H1 (cell line): Measurements from ENCODE around the gene FIG4. TPM values are rescaled to one million over a fixed set of nuclear protein-coding genes. Genes with fewer than 3 reads are reported as not detected.

ENCODE experiments used
- CHD7 ChIP-seq: fragments of 300-600 bp; sonication (generic); IDR thresholded peaks from 2 replicates; pipeline ENCODE4 v1.7.1; 2012; ENCODE audit warnings: low read length, moderate library complexity, mild to moderate bottlenecking, inconsistent platforms; ENCODE audit not compliant: insufficient replicate concordance
- GABPA ChIP-seq: IDR thresholded peaks from 2 replicates; pipeline ENCODE4 v1.6.1; 2011; ENCODE audit warnings: mild to moderate bottlenecking, low read length, moderate library complexity, borderline replicate concordance; ENCODE audit not compliant: insufficient read depth
- NRF1 ChIP-seq: IDR thresholded peaks from 2 replicates; pipeline ENCODE4 v1.6.1; 2011; ENCODE audit warnings: mild to moderate bottlenecking, low read depth, low read length, improper control_type of control experiment
- SIN3A ChIP-seq, 2 experiments: IDR thresholded peaks in 1 of 2; conservative IDR thresholded peaks in 1 of 2; 2 replicates each; pipeline ENCODE4 v1.6.1; 2011 to 2012; ENCODE audit warnings: low read length in 2 of 2, improper control_type of control experiment in 1 of 2, low read depth in 1 of 2, mild to moderate bottlenecking in 1 of 2
- SP2 ChIP-seq: IDR thresholded peaks from 2 replicates; pipeline ENCODE4 v1.6.1; 2012; ENCODE audit warnings: mild to moderate bottlenecking, low read length, inconsistent platforms
- polyA plus RNA-seq, 7 experiments: library from polyadenylated mRNA; depleted of rRNA in 3 of 7; stranded (reverse) in 5 of 7; unstranded in 2 of 7; fragments of >200 nt in 5 of 7; fragments of 200-250 nt in 2 of 7; gene quantifications; 1 replicate in 5 of 7; 2 replicates in 1 of 7; 4 replicates in 1 of 7; pipeline versions ENCODE4 v1.2.1 to v1.2.3, GENCODE V29; 2011 to 2013; ENCODE audit warnings: missing spikeins in 2 of 7, mixed read lengths in 2 of 7
- total RNA-seq: library from RNA; stranded (reverse); fragmentation: NEBNext Ultra II Directional; extraction: Animal tissue kit (Norgen Biotek cat#: 25700); gene quantifications from 2 replicates; pipeline ENCODE4 v1.2.1, GENCODE V29; 2021

Gene FIG4
- total and polyA plus RNA-seq, 2 of the 8 experiments (the other 6 are each of a cell fraction or from before 2014, with no cell fraction given) = 11.8 to 21.9 TPM

GRCh38 chr6:109853426-109853825 is 162.3 kb downstream of the FIG4 start (continued):
- TF ChIP-seq CHD7 = no peak
- no peak for TF ChIP-seq NRF1
- TF ChIP-seq SP2 = no peak
- no peak for TF ChIP-seq GABPA
- TF ChIP-seq SIN3A (conservative IDR thresholded peaks at IDR 0.05 in 1 of 2, IDR thresholded peaks at IDR 0.05 in 1 of 2; ENCODE audit: low read depth in 1 of 2, low read length in 2 of 2) = no peak
